HepG2 (cell line): ENCODE measurements around the gene NCOA6. TPM values are rescaled to one million over a fixed set of nuclear protein-coding genes. Genes with fewer than 3 reads are reported as not detected.

Experiments used
- BCLAF1 ChIP-seq: fragments of 450-650 bp; IDR thresholded peaks from 2 replicates; pipeline ENCODE4 v1.6.1; 2017; ENCODE audit warnings: mild to moderate bottlenecking
- CSRNP1 ChIP-seq: sonication (generic); formaldehyde crosslinking; IDR thresholded peaks from 2 replicates; pipeline ENCODE4 v1.8.1; 2023; ENCODE audit warnings: mild to moderate bottlenecking, missing genetic modification reagents
- ELF3 ChIP-seq: IDR thresholded peaks from 2 replicates; pipeline ENCODE4 v1.6.1; 2016; ENCODE audit warnings: missing genetic modification reagents, missing compliant biosample characterization
- ERF ChIP-seq: IDR thresholded peaks from 2 replicates; pipeline ENCODE4 v1.6.1; 2018; ENCODE audit warnings: missing biosample characterization, missing genetic modification reagents
- MAZ ChIP-seq, 2 experiments: sonication (generic) in 1 of 2; formaldehyde crosslinking in 1 of 2; IDR thresholded peaks; 2 replicates each; pipeline versions ENCODE4 v1.5.0 to v1.6.1; 2012 to 2020; ENCODE audit warnings: low read depth in 2 of 2, mild to moderate bottlenecking in 2 of 2, borderline replicate concordance in 1 of 2, improper control_type of control experiment in 1 of 2, low read length in 1 of 2, missing genetic modification reagents in 1 of 2, moderate library complexity in 1 of 2
- MIER3 ChIP-seq: IDR thresholded peaks from 2 replicates; pipeline ENCODE4 v1.6.1; 2016; ENCODE audit warnings: missing compliant biosample characterization, borderline replicate concordance
- MYNN ChIP-seq: sonication (generic); formaldehyde crosslinking; IDR thresholded peaks from 2 replicates; pipeline ENCODE4 v1.4.0; 2020; ENCODE audit warnings: mild to moderate bottlenecking, low read depth, missing genetic modification reagents
- NFYC ChIP-seq: IDR thresholded peaks from 2 replicates; pipeline ENCODE4 v1.6.1; 2016; ENCODE audit warnings: missing genetic modification reagents, missing compliant biosample characterization
- PATZ1 ChIP-seq: sonication (generic); formaldehyde crosslinking; IDR thresholded peaks from 2 replicates; pipeline ENCODE4 v1.4.0; 2020; ENCODE audit warnings: missing genetic modification reagents
- POLR2A ChIP-seq, 2 experiments: IDR thresholded peaks; 2 replicates each; pipeline ENCODE4 v1.6.1; 2011; ENCODE audit warnings: low read depth in 2 of 2, low read length in 2 of 2, mild to moderate bottlenecking in 1 of 2, moderate library complexity in 1 of 2; ENCODE audit not compliant: insufficient read depth in 1 of 2
- RBM39 ChIP-seq: fragments of 200-400 bp; formaldehyde crosslinking; IDR thresholded peaks from one replicate; pipeline ENCODE4 v1.6.1; 2018; ENCODE audit warnings: antibody characterized with exemption, mild to moderate bottlenecking, low read depth, low read length; ENCODE audit not compliant: poor library complexity, severe bottlenecking
- SAP130 ChIP-seq: IDR thresholded peaks from 2 replicates; pipeline ENCODE4 v1.6.1; 2016; ENCODE audit warnings: low read depth
- UBTF ChIP-seq: sonication (generic); formaldehyde crosslinking; IDR thresholded peaks from 2 replicates; pipeline ENCODE4 v1.4.0; 2020; ENCODE audit warnings: mild to moderate bottlenecking, missing genetic modification reagents
- ZFP91 ChIP-seq: sonication (generic); formaldehyde crosslinking; IDR thresholded peaks from 2 replicates; pipeline ENCODE4 v1.9.0; 2022; ENCODE audit warnings: missing genetic modification reagents, mild to moderate bottlenecking, borderline replicate concordance
- ZNF12 ChIP-seq: sonication (generic); formaldehyde crosslinking; IDR thresholded peaks from 2 replicates; pipeline ENCODE4 v1.5.0; 2020; ENCODE audit warnings: missing genetic modification reagents
- ZNF30 ChIP-seq: sonication (generic); formaldehyde crosslinking; IDR thresholded peaks from 2 replicates; pipeline ENCODE4 v1.5.0; 2020; ENCODE audit warnings: mild to moderate bottlenecking, missing genetic modification reagents
- ZNF331 ChIP-seq: sonication (generic); formaldehyde crosslinking; IDR thresholded peaks from 2 replicates; pipeline ENCODE4 v1.4.0; 2020; ENCODE audit warnings: missing genetic modification reagents
- ZNF335 ChIP-seq: sonication (generic); formaldehyde crosslinking; IDR thresholded peaks from 2 replicates; pipeline ENCODE4 v1.4.0; 2020; ENCODE audit warnings: missing genetic modification reagents
- ZNF547 ChIP-seq: sonication (generic); formaldehyde crosslinking; IDR thresholded peaks from 2 replicates; pipeline ENCODE4 v1.5.1; 2020; ENCODE audit warnings: mild to moderate bottlenecking, missing genetic modification reagents
- ZNF652 ChIP-seq: IDR thresholded peaks from 2 replicates; pipeline ENCODE4 v1.6.1; 2016; ENCODE audit warnings: low read depth, borderline replicate concordance
- polyA plus RNA-seq, 8 experiments: library from polyadenylated mRNA; depleted of rRNA in 3 of 8; stranded (reverse) in 7 of 8; unstranded in 1 of 8; fragments of >200 nt; fragmentation: Illumina TruSeq in 4 of 8; extraction: Trizol in 4 of 8; gene quantifications; 2 replicates each; pipeline versions ENCODE4 v1.2.1 to v1.2.3, GENCODE V29; 2011 to 2016; ENCODE audit warnings: low read depth in 4 of 8, missing spikeins in 1 of 8, mixed read lengths in 1 of 8; ENCODE audit not compliant: insufficient read depth in 1 of 8
- total RNA-seq, 5 experiments: library from RNA; depleted of rRNA; stranded (reverse); fragments of >200 nt; fragmentation: Illumina TruSeq; extraction: Trizol; gene quantifications; 2 replicates each; pipeline ENCODE4 v1.2.3, GENCODE V29; 2016; ENCODE audit warnings: low read depth in 1 of 5

The NCOA6 gene
- total and polyA plus RNA-seq, 2 of the 13 experiments (the other 11 are each of a cell fraction or from before 2014, with no cell fraction given): 11.2 to 29.3 TPM

- TF ChIP-seq BCLAF1: no peak
- peak; percentile 99 for TF ChIP-seq ZFP91 (CRISPR knock-in tag)
- peak; percentile 46; the same call in 1 of the 2 replicates for TF ChIP-seq SAP130 (CRISPR knock-in tag)
- no peak for TF ChIP-seq RBM39
- peak; percentile 28; the same call in 1 of the 2 replicates for TF ChIP-seq ERF (CRISPR knock-in tag)
- no peak for TF ChIP-seq NFYC (CRISPR knock-in tag)
- no peak for TF ChIP-seq ZNF652 (CRISPR knock-in tag)
- TF ChIP-seq ZNF331 (CRISPR knock-in tag): 0 out of 2 replicates have a peak, but pooled peaks have one; percentile 11
- peak; percentile 24; the same call in 1 of the 2 replicates for TF ChIP-seq ZNF335 (CRISPR knock-in tag)
- no peak; the same call in 1 of the 2 replicates for TF ChIP-seq PATZ1 (CRISPR knock-in tag)
- peak; percentile 18; the same call in 1 of the 2 replicates for TF ChIP-seq MIER3
- TF ChIP-seq ELF3: 0 out of 2 replicates have a peak, but pooled peaks have one; percentile 18
- no peak for TF ChIP-seq MYNN
- no peak for TF ChIP-seq ZNF547 (CRISPR knock-in tag)
- no peak for TF ChIP-seq MAZ (IDR thresholded peaks at IDR 0.05; ENCODE audit: borderline replicate concordance, low read depth, low read length)
- TF ChIP-seq MAZ (CRISPR knock-in tag; IDR thresholded peaks at IDR 0.05; ENCODE audit: low read depth): no peak
- peak; percentile 77 to 78 for TF ChIP-seq POLR2A (IDR thresholded peaks at IDR 0.05; ENCODE audit: insufficient read depth in 1 of 2, low read depth in 2 of 2, low read length in 2 of 2)
- TF ChIP-seq ZNF30 (CRISPR knock-in tag): 0 out of 2 replicates have a peak, but pooled peaks have one; percentile 60
- TF ChIP-seq ZNF12 (CRISPR knock-in tag): no peak; the same call in 1 of the 2 replicates
- TF ChIP-seq UBTF (CRISPR knock-in tag): no peak
- TF ChIP-seq CSRNP1: no peak; the same call in 1 of the 2 replicates
Measured at GRCh38 chr20:34824452-34824805, 1.0 kb downstream of the NCOA6 start (continued).
